ENCODE results near the gene SPATS2L. TPM values are rescaled to one million over a fixed set of nuclear protein-coding genes. Genes with fewer than 3 reads are reported as not detected.

SPATS2L gene
- total RNA-seq, 1 experiment from 2014 or later: 47.3 TPM

- Histone ChIP-seq H3T11ph (ENCODE audit: low read length) (no peak overlapping the region), H3K9me3 (ENCODE audit: control insufficient read depth, low read depth, low read length) (no peaks in the 10 kb centered on the region), H2AFZ (ENCODE audit: low read length) (no peak overlapping the region), H2BK15ac (ENCODE audit: low read depth, low read length) (no peak overlapping the region), H3K79me1 (ENCODE audit: insufficient read depth, low read depth, low read length, poor library complexity, severe bottlenecking) (peaks cover 3% of the 10 kb centered on the region), H3K27me3 (ENCODE audit: insufficient read depth, low read length) (no peaks in the 10 kb centered on the region), H4K5ac (ENCODE audit: insufficient read length, low read depth, low read length) (no peak overlapping the region), H3K79me2 (ENCODE audit: insufficient read depth, low read length) (peaks cover 16% of the 10 kb centered on the region; the same call in 1 of the 2 replicates), H3K18ac (ENCODE audit: insufficient read length, low read depth, low read length) (no peak overlapping the region), H4K91ac (ENCODE audit: insufficient read length, low read depth, low read length) (no peak overlapping the region), H2BK20ac (ENCODE audit: low read depth, low read length, poor library complexity, severe bottlenecking) (no peak overlapping the region), H3K27ac (ENCODE audit: insufficient read length, low read depth, low read length) (no peak overlapping the region), H2BK5ac (ENCODE audit: insufficient read length, low read length) (no peak overlapping the region), H4K20me1 (ENCODE audit: control insufficient read depth, insufficient read depth, insufficient read length) (no peaks in the 10 kb centered on the region), H3K4me1 (ENCODE audit: insufficient read depth, low read length) (peaks cover 30% of the 10 kb centered on the region), H3K23me2 (ENCODE audit: insufficient read length, low read depth, low read length, poor library complexity, severe bottlenecking) (no peaks in the 10 kb centered on the region), H3K14ac (ENCODE audit: insufficient read depth, low read length) (no peak overlapping the region), H2AK5ac (ENCODE audit: insufficient read length, low read length) (no peak overlapping the region), H2BK12ac (ENCODE audit: insufficient read length, low read depth, low read length) (no peak overlapping the region), H2BK120ac (ENCODE audit: low read depth, low read length, poor library complexity, severe bottlenecking) (no peak overlapping the region), H3K4me2 (ENCODE audit: insufficient read depth, insufficient read length, low read length) (peak overlapping the region; percentile 0), H3K9ac (ENCODE audit: extremely low read depth, insufficient read length, low read length) (no peak overlapping the region), H3K4ac (ENCODE audit: low read depth, low read length) (no peak overlapping the region), H3K56ac (ENCODE audit: insufficient read length, low read depth, low read length) (no peak overlapping the region), H3K23ac (ENCODE audit: insufficient read length, low read depth, low read length) (no peak overlapping the region), H4K8ac (replicated peaks; ENCODE audit: insufficient read length, low read depth, low read length) (no peak overlapping the region)
- H3K36me3 Mint-ChIP-seq (ENCODE audit: insufficient read depth in 1 of 3, low read depth in 3 of 3): no peaks in the 10 kb centered on the region
- peak overlapping the region in 1 of 2 experiments; percentile 24; a peak in 2 of 5 replicates for H3K4me3 Mint-ChIP-seq
- no peaks in the 10 kb centered on the region for H3K9me3 Mint-ChIP-seq
- no peaks in the 10 kb centered on the region for H3K27me3 Mint-ChIP-seq (ENCODE audit: low read depth)
- no CpG with 5 or more reads among the region's 5 CpGs for WGBS (ENCODE audit: extremely low coverage, insufficient read length, low lambda C conversion rate)
- peaks cover 72 to 79% of the 10 kb centered on the region in 2 experiments for H3K4me1 Mint-ChIP-seq
- DNase-seq: peak; percentile 44
- TF ChIP-seq, protein P1, sequence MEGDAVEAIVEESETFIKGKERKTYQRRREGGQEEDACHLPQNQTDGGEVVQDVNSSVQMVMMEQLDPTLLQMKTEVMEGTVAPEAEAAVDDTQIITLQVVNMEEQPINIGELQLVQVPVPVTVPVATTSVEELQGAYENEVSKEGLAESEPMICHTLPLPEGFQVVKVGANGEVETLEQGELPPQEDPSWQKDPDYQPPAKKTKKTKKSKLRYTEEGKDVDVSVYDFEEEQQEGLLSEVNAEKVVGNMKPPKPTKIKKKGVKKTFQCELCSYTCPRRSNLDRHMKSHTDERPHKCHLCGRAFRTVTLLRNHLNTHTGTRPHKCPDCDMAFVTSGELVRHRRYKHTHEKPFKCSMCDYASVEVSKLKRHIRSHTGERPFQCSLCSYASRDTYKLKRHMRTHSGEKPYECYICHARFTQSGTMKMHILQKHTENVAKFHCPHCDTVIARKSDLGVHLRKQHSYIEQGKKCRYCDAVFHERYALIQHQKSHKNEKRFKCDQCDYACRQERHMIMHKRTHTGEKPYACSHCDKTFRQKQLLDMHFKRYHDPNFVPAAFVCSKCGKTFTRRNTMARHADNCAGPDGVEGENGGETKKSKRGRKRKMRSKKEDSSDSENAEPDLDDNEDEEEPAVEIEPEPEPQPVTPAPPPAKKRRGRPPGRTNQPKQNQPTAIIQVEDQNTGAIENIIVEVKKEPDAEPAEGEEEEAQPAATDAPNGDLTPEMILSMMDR (conservative IDR thresholded peaks at IDR 0.05): no peak
- peak overlapping the region in 2 of 3 experiments; percentile 70 to 72; a peak in 4 of 7 replicates for H3K27ac Mint-ChIP-seq
These were observed 53.9 kb downstream of the SPATS2L start for GRCh38 chr2:200360364-200360763.
